ENCODE data around the gene C12orf76. TPM values are rescaled to one million over a fixed set of nuclear protein-coding genes. Genes with fewer than 3 reads are reported as not detected.

Gene C12orf76
- total and polyA plus RNA-seq, 10 of the 15 experiments (the other 5 are each of a cell fraction or from before 2014, with no cell fraction given): 3.6 to 20.4 (median 10.7) TPM

GRCh38 chr12:110004598-110004997 is 43.7 kb downstream of the C12orf76 start (continued):
- no peak for TF ChIP-seq SREBF1 (IDR thresholded peaks at IDR 0.05; ENCODE audit: low read length)
- no peak for TF ChIP-seq MXI1 (IDR thresholded peaks at IDR 0.05; ENCODE audit: low read depth, low read length)
- no peak for TF ChIP-seq PBX3 (IDR thresholded peaks at IDR 0.05; ENCODE audit: insufficient replicate concordance, low read depth, low read length)
- no peak for TF ChIP-seq POLR2AphosphoS5 (IDR thresholded peaks at IDR 0.05; ENCODE audit: low read length)
- no peak for TF ChIP-seq ZNF592 (IDR thresholded peaks at IDR 0.05)

Measured in GM12878 (cell line).